Measurements from ENCODE around the gene CCR3. TPM values are rescaled to one million over a fixed set of nuclear protein-coding genes. Genes with fewer than 3 reads are reported as not detected.
A peak's percentile ranks its signal among the peaks of the same experiment; 100 is the strongest.
"Not testable (repeated sequence)": the region's sequence is repeated elsewhere in the genome, so short reads cannot be mapped to it uniquely, and the experiment has no call there.

CCR3 gene
- total RNA-seq, 2 donors from 2014 or later: not detected

- WGBS, 2 donors: 47 to 61% methylated on average over 2 of the region's 2 CpGs
- ATAC-seq (no peak), DNase-seq (no peak)
- Histone ChIP-seq H3K4me1 (no peaks in the 10 kb centered on the region), H3K4me3 (no peak overlapping the region), H3K27me3 (no peaks in the 10 kb centered on the region), H3K9me3 (no peaks in the 10 kb centered on the region), H3K36me3 (replicated peaks in 1 of 2; ENCODE audit: insufficient read depth in 1 of 2, low read depth in 2 of 2) (no peaks in the 10 kb centered on the region), H3K27ac (no peak overlapping the region)
- TF ChIP-seq CTCF (IDR thresholded peaks at IDR 0.05): no peak
- no peak for TF ChIP-seq POLR2A (IDR thresholded peaks at IDR 0.05)
- intact Hi-C loops (cut with DNase I): no loop called here
Measured at GRCh38 chr3:46205286-46205960, 36.8 kb upstream of the CCR3 start.

- no peak for ATAC-seq
- no peak for DNase-seq
- Histone ChIP-seq H3K27ac (no peak overlapping the region), H3K9me3 (no peaks in the 10 kb centered on the region), H3K4me1 (no peaks in the 10 kb centered on the region), H3K27me3 (no peaks in the 10 kb centered on the region), H3K4me3 (no peak overlapping the region), H3K36me3 (replicated peaks in 1 of 2; ENCODE audit: insufficient read depth in 1 of 2, low read depth in 2 of 2) (no peaks in the 10 kb centered on the region)
- 62 to 66% methylated on average over 6 of the region's 6 CpGs for WGBS, 2 donors
- intact Hi-C loops (cut with DNase I): no loop called here
- TF ChIP-seq CTCF (IDR thresholded peaks at IDR 0.05) (no peak), POLR2A (IDR thresholded peaks at IDR 0.05) (no peak)
Measured at GRCh38 chr3:46206282-46207015, 35.8 kb upstream of the CCR3 start.

GRCh38 chr3:46207514-46207913, 34.7 kb upstream of the CCR3 start:
- H3K27me3 ChIP-seq; H3K9me3 ChIP-seq; ATAC-seq; H3K4me1 ChIP-seq; H3K36me3 ChIP-seq (replicated peaks in 1 of 2; ENCODE audit: insufficient read depth in 1 of 2, low read depth in 2 of 2); DNase-seq; H3K4me3 ChIP-seq; intact Hi-C loops (cut with DNase I): not testable (repeated sequence)
- peak overlapping the region in 1 of 4 donors; percentile 32 for H3K27ac ChIP-seq
- WGBS, 2 donors: 77 to 83% methylated on average over 6 of the region's 6 CpGs

- Histone ChIP-seq H3K27me3 (no peaks in the 10 kb centered on the region), H3K4me3 (no peak within 1 kb of the TSS), H3K36me3 (replicated peaks in 1 of 2; ENCODE audit: insufficient read depth in 1 of 2, low read depth in 2 of 2) (no peaks in the 10 kb centered on the region), H3K9me3 (no peaks in the 10 kb centered on the region), H3K4me1 (no peaks in the 10 kb centered on the region), H3K27ac (peak within 1 kb of the TSS in 1 of 4 donors; percentile 32)
- peak; percentile 38 for ATAC-seq
- WGBS, 2 donors: 15 to 33% methylated on average over 3 of the region's 3 CpGs
- DNase-seq: peak in 3 of 4 donors; percentile 21 to 56 (median 33)
- TF ChIP-seq CTCF (IDR thresholded peaks at IDR 0.05): peak in 3 of 7 experiments; percentile 25 to 44 (median 28)
- TF ChIP-seq POLR2A (IDR thresholded peaks at IDR 0.05): peak in 1 of 3 donors; percentile 27
- intact Hi-C loops (cut with DNase I): no loop called here
Measured at GRCh38 chr3:46208167-46208704, 34.0 kb upstream of the CCR3 start, which contains the start of gene CCR1. Gene CCR1, minus strand, starts transcription at chr3:46208313. Its CDS starts 4,000 bp downstream, at chr3:46204313.

- H3K36me3 ChIP-seq (replicated peaks in 1 of 2; ENCODE audit: insufficient read depth in 1 of 2, low read depth in 2 of 2): no peaks in the 10 kb centered on the region
- no peak overlapping the region for H3K27ac ChIP-seq
- H3K9me3 ChIP-seq: no peaks in the 10 kb centered on the region
- H3K27me3 ChIP-seq: no peaks in the 10 kb centered on the region
- DNase-seq (no peak), ATAC-seq (no peak)
- TF ChIP-seq CTCF (IDR thresholded peaks at IDR 0.05) (no peak), POLR2A (IDR thresholded peaks at IDR 0.05) (no peak)
- intact Hi-C loops (cut with DNase I): no loop called here
- 48 to 53% methylated on average over 2 of the region's 2 CpGs for WGBS, 2 donors
- no peak overlapping the region for H3K4me3 ChIP-seq
- no peaks in the 10 kb centered on the region for H3K4me1 ChIP-seq
Measured at GRCh38 chr3:46209053-46209452, 33.2 kb upstream of the CCR3 start.

Data from body of pancreas (tissue), 4 donors.